H7 (cell line): ENCODE measurements around the gene HOTAIR. TPM values are rescaled to one million over a fixed set of nuclear protein-coding genes. Genes with fewer than 3 reads are reported as not detected.

ENCODE experiments used
- DNase-seq: peaks from one replicate; pipeline ENCODE4 v3.0.0; 2012
- H3K27me3 ChIP-seq: 2 replicates; pipeline ENCODE4 v1.6.0; 2011; ENCODE audit warnings: mild to moderate bottlenecking, low read length; ENCODE audit not compliant: control insufficient read depth, insufficient read depth
- H3K36me3 ChIP-seq: replicated peaks from 2 replicates; pipeline ENCODE4 v1.5.1; 2011; ENCODE audit warnings: low read length; ENCODE audit not compliant: control insufficient read depth, insufficient read depth
- H3K4me3 ChIP-seq: 2 replicates; pipeline ENCODE4 v1.5.1; 2011; ENCODE audit warnings: low read depth, mild to moderate bottlenecking, control low read depth, low read length, moderate library complexity; ENCODE audit not compliant: insufficient read depth
- total RNA-seq: library from RNA; depleted of rRNA; stranded (reverse); fragments of >200 nt; shearing (Covaris generic); gene quantifications from 2 replicates; pipeline ENCODE4 v1.2.3, GENCODE V29; 2014

HOTAIR gene
- total RNA-seq, 1 experiment from 2014 or later, result not detected

GRCh38 chr12:53959314-53959713, 15.4 kb downstream of the HOTAIR start:
- Histone ChIP-seq H3K36me3 (no peaks in the 10 kb centered on the region), H3K27me3 (peaks cover 100% of the 10 kb centered on the region), H3K4me3 (no peak overlapping the region)
- no peak for DNase-seq

- H3K4me3 ChIP-seq, result no peak overlapping the region
- no peaks in the 10 kb centered on the region for H3K36me3 ChIP-seq
- no peak for DNase-seq
- H3K27me3 ChIP-seq, result peaks cover 100% of the 10 kb centered on the region
These were observed 16.6 kb downstream of the HOTAIR start for GRCh38 chr12:53958128-53958527.

DNA sequence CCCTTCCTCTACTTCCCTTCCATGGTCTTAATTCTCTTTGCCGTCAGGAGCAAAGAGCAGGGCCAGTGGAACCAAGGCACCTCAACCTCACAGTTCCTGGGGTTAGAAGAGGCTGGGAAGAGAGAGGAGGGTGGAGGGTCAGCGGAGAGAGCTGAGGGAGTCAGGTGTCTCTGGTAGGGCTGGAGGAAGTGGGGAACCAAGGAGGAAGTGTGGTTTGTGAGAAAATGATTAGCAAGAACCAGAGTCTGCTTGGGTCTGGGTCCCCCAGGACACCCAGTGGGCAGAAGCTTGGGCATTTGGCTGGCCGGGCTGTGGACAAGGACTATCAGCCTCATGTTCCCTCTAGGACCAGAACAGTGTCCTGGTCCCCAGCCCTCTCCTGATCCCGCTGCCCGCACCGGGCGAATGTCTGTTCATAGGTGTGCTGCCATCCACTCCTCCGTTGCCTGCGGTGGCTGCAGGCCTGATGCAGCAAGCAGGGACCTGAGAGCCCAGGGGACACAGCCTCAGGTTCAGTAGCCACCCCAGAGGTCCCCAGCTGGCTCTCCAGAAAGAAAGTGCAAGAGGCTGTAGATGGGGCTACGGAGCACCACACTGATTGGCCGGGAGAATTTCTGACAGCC, 17.7 kb downstream of the HOTAIR start:
- no peak for DNase-seq
- Histone ChIP-seq H3K4me3 (no peak overlapping the region), H3K36me3 (no peaks in the 10 kb centered on the region), H3K27me3 (peaks cover 100% of the 10 kb centered on the region)

DNA sequence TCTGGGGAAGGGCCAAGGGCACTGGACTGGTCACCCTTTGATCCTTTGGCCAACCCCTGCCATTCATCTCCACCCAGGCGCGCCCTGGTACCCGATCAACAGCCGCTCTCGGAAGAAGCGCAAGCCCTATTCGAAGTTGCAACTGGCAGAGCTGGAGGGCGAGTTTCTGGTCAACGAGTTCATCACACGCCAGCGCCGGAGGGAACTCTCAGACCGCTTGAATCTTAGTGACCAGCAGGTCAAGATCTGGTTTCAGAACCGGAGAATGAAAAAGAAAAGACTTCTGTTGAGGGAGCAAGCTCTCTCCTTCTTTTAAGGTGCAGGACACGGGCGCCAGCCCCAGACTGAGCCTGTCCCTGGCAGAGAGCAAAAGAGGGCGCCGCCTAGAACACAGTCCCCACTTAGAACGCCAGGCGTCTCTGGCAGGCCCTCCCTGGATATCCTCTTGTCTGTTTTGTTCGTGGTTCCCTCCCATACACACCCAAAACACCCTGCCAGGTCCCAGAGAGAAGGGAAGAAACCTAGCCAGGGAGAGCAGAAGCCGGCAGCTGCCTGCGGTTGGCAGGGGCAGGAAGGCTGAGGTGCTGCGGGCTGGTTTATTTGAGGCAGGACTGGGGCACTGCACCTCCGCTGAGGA, 18.4 kb downstream of the HOTAIR start:
- no peak overlapping the region for H3K4me3 ChIP-seq
- H3K36me3 ChIP-seq, result no peaks in the 10 kb centered on the region
- H3K27me3 ChIP-seq, result peaks cover 100% of the 10 kb centered on the region
- no peak for DNase-seq

GRCh38 chr12:53955776-53956250, 18.9 kb downstream of the HOTAIR start:
- Histone ChIP-seq H3K27me3 (peaks cover 100% of the 10 kb centered on the region), H3K4me3 (no peak overlapping the region), H3K36me3 (no peaks in the 10 kb centered on the region)
- DNase-seq, result no peak

DNA sequence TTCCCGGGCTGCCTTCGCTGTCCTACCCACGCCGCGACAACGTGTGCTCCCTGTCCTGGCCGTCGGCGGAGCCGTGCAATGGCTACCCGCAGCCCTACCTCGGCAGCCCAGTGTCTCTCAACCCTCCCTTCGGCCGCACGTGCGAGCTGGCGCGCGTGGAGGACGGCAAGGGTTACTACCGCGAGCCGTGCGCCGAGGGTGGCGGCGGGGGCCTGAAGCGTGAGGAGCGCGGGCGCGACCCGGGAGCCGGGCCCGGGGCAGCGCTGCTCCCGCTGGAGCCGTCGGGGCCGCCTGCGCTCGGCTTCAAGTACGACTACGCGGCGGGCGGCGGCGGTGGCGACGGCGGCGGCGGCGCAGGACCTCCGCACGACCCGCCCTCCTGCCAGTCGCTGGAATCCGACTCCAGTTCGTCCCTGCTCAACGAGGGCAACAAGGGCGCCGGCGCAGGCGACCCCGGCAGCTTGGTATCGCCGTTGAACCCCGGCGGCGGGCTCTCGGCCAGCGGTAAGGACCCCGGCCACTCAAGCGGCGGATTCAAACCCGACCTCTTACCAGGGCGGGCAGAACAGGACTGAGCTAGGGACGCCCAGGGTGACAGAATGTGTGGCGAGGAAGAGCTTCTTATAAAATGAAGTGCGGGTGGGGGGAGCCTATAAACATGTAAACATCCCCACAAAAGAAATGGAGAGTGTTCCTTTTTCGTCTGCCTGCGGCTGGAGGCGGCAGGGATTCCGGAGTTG, 19.5 kb downstream of the HOTAIR start:
- Histone ChIP-seq H3K27me3 (peaks cover 100% of the 10 kb centered on the region), H3K36me3 (no peaks in the 10 kb centered on the region), H3K4me3 (no peak overlapping the region)
- peak; percentile 77 for DNase-seq

- Histone ChIP-seq H3K4me3 (no peak within 1 kb of the TSS), H3K27me3 (peaks cover 100% of the 10 kb centered on the region), H3K36me3 (no peaks in the 10 kb centered on the region)
- DNase-seq, result peak; percentile 77
These were observed 20.1 kb downstream of the HOTAIR start, which contains the start of gene HOXC12 for GRCh38 chr12:53954694-53955035. TSS of gene HOXC12 (plus strand) at chr12:53954903. CDS start at chr12:53954930, 27 bp downstream.

- H3K36me3 ChIP-seq, result no peaks in the 10 kb centered on the region
- no peak for DNase-seq
- H3K27me3 ChIP-seq, result peaks cover 100% of the 10 kb centered on the region
- no peak overlapping the region for H3K4me3 ChIP-seq
These were observed 20.7 kb downstream of the HOTAIR start for GRCh38 chr12:53953831-53954693.

DNA sequence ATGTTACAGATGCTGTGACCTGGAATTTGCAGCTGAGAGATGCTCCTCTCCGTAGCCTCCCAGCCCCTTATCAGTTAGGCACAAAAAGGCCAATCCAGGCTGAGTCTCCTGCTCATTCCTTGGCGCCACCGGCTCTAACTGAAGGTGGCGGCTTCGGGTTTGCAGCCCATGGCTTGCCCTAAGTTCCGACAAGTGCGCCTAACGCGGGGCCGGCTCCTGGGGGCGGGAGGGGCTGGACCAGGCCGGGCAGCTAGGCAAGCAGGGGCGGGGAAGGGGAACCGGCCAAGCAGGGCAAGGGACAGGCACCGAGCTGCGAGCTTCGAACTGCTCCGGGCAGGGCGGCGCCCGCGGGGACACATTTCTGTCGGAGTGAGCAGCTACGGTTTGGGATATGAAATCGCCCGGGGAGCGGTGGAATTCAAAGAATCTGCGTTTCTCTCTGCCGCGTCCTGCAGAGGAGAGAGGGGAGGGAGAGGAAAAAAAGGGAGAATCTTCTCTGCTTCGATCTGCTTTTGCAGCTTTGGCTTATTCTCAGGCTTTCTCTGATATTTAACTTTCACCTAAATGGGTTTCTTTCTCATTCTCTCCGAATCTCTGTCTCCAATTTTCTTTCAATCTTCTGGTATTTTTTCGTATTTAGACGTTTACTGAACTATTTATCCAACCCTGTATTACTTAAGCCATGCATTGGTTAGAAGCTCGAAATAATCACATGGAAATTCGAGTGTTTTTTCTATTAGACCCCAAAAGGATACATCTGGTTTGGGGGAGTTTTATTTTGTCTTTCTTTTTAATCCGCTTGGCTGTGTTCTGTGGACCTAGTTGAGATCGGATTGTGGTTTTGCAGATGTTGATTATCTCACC, 21.7 kb downstream of the HOTAIR start:
- Histone ChIP-seq H3K4me3 (no peak overlapping the region), H3K27me3 (peaks cover 100% of the 10 kb centered on the region), H3K36me3 (no peaks in the 10 kb centered on the region)
- peak; percentile 83 for DNase-seq

GRCh38 chr12:53952335-53952694, 22.4 kb downstream of the HOTAIR start:
- peak; percentile 82 for DNase-seq
- Histone ChIP-seq H3K4me3 (no peak overlapping the region), H3K36me3 (no peaks in the 10 kb centered on the region), H3K27me3 (peaks cover 100% of the 10 kb centered on the region)

- Histone ChIP-seq H3K36me3 (no peaks in the 10 kb centered on the region), H3K4me3 (no peak overlapping the region), H3K27me3 (peaks cover 100% of the 10 kb centered on the region)
- peak; percentile 80 for DNase-seq
These were observed 23.0 kb downstream of the HOTAIR start for GRCh38 chr12:53951577-53952334.

DNA sequence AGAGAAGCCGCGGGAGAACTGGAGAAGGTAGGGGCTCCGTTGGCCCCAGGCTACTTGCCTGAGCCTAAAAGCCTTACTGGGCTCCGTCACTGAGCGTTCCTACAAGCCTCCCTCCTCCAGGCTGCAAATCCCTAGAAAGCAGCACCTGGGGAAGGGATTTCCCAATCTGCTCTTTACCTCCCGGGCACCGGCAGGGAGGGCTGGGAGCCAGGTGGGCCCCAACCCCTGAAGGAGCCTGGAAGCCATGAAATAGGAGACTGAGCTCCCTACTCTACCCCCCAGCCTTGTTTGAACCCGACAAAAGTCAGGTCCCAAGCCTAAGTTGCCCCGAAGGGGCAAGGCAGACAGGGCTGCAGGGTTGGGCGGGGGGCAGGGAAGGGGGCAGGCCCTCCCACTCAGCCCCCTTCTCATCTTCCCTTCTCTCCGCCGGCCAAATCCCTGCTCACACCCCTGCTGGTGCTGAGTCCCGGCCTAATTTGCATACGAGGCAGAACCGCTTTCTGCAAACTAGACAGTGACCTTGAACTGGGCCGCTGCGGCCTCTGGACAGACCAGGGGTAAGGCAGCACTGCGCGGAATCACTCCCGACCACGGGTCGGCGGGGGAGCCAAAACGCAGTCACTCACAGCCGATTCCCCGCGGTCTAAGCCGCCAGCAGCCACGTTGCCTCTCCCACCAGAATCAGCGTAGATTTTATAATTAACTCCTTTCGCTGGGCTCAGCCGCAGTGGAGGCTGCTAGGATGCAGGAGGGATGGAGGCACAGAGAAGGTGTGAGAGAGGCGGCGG, 23.8 kb downstream of the HOTAIR start:
- DNase-seq, result peak; percentile 65
- Histone ChIP-seq H3K4me3 (no peak overlapping the region), H3K27me3 (peaks cover 100% of the 10 kb centered on the region), H3K36me3 (no peaks in the 10 kb centered on the region)

- peaks cover 100% of the 10 kb centered on the region for H3K27me3 ChIP-seq
- no peaks in the 10 kb centered on the region for H3K36me3 ChIP-seq
- H3K4me3 ChIP-seq, result no peak overlapping the region
- no peak for DNase-seq
These were observed 24.3 kb downstream of the HOTAIR start for GRCh38 chr12:53950437-53950773.
